CD14-positive monocyte (primary cell): ENCODE data around the gene DUS1L. TPM values are rescaled to one million over a fixed set of nuclear protein-coding genes. Genes with fewer than 3 reads are reported as not detected.

ENCODE experiments used
- DNase-seq, 3 donors: peaks; one replicate each; pipeline ENCODE4 v3.0.0-alpha.2; 2011 to 2022
- H2AFZ ChIP-seq: 2 replicates; pipeline ENCODE4 v1.6.0; 2012; ENCODE audit warnings: mild to moderate bottlenecking, low read depth, low read length, inconsistent platforms; ENCODE audit not compliant: insufficient read depth, poor library complexity, severe bottlenecking
- H3K27ac ChIP-seq, 2 donors: 1 replicate in 1 of 2; 2 replicates in 1 of 2; pipeline ENCODE4 v1.5.1; 2012 to 2013; ENCODE audit warnings: low read length in 2 of 2, control low read depth in 1 of 2, inconsistent platforms in 1 of 2, low read depth in 1 of 2, mild to moderate bottlenecking in 1 of 2
- H3K27me3 ChIP-seq, 2 donors: one replicate each; pipeline versions ENCODE4 v1.6.0 to v1.6.1; 2011 to 2013; ENCODE audit warnings: low read length in 2 of 2; ENCODE audit not compliant: control insufficient read depth in 2 of 2, insufficient read depth in 2 of 2
- H3K36me3 ChIP-seq, 2 donors: replicated peaks in 1 of 2; 1 replicate in 1 of 2; 2 replicates in 1 of 2; pipeline versions ENCODE4 v1.5.1 to v1.6.1; 2012 to 2013; ENCODE audit warnings: low read length in 2 of 2, control low read depth in 1 of 2, inconsistent platforms in 1 of 2, mild to moderate bottlenecking in 1 of 2; ENCODE audit not compliant: insufficient read depth in 2 of 2, control insufficient read depth in 1 of 2
- H3K4me1 ChIP-seq, 2 donors: 1 replicate in 1 of 2; 2 replicates in 1 of 2; pipeline versions ENCODE4 v1.5.1 to v1.6.1; 2012 to 2013; ENCODE audit warnings: low read length in 2 of 2, control low read depth in 1 of 2, inconsistent platforms in 1 of 2, mild to moderate bottlenecking in 1 of 2, moderate library complexity in 1 of 2; ENCODE audit not compliant: insufficient read depth in 2 of 2, control insufficient read depth in 1 of 2
- H3K4me2 ChIP-seq: replicated peaks from 2 replicates; pipeline ENCODE3; 2012; ENCODE audit warnings: low read length, moderate library complexity, mild to moderate bottlenecking; ENCODE audit not compliant: poor library complexity, severe bottlenecking; ENCODE audit errors: extremely low read depth
- H3K4me3 ChIP-seq, 3 experiments: fragments of 200-600 bp in 1 of 3; sonication (generic) in 1 of 3; replicated peaks in 1 of 3; 1 replicate in 2 of 3; 2 replicates in 1 of 3; pipeline ENCODE4 v1.5.1; 2011 to 2013; ENCODE audit warnings: low read length in 3 of 3, mild to moderate bottlenecking in 3 of 3, control low read depth in 2 of 3, low read depth in 2 of 3, inconsistent platforms in 1 of 3, moderate library complexity in 1 of 3
- H3K79me2 ChIP-seq: 2 replicates; pipeline ENCODE4 v1.6.0; 2012; ENCODE audit warnings: mild to moderate bottlenecking, control low read depth, inconsistent platforms, low read length, moderate library complexity; ENCODE audit not compliant: insufficient read depth
- H3K9ac ChIP-seq: 2 replicates; pipeline ENCODE4 v1.6.0; 2017; ENCODE audit warnings: low read length, mild to moderate bottlenecking; ENCODE audit not compliant: insufficient read depth, poor library complexity, severe bottlenecking
- H3K9me3 ChIP-seq, 2 donors: replicated peaks in 1 of 2; 1 replicate in 1 of 2; 2 replicates in 1 of 2; pipeline versions ENCODE4 v1.5.1 to v1.6.1; 2012 to 2013; ENCODE audit warnings: low read length in 2 of 2, control low read depth in 1 of 2; ENCODE audit not compliant: control insufficient read depth in 1 of 2, insufficient read depth in 1 of 2
- H4K20me1 ChIP-seq: 2 replicates; pipeline ENCODE4 v1.6.0; 2012; ENCODE audit warnings: mild to moderate bottlenecking, low read length, control low read depth, moderate library complexity; ENCODE audit not compliant: insufficient read depth
- H3K27ac Mint-ChIP-seq, 7 donors: one replicate each; pipeline ENCODE4 v1.8.0; 2020; ENCODE audit warnings: mild to moderate bottlenecking in 7 of 7, mixed read lengths in 7 of 7, moderate library complexity in 6 of 7, inconsistent platforms in 2 of 7
- H3K27me3 Mint-ChIP-seq, 3 donors: one replicate each; pipeline ENCODE4 v1.8.0; 2021 to 2022; ENCODE audit warnings: low read depth in 3 of 3, mild to moderate bottlenecking in 3 of 3, mixed read lengths in 3 of 3, moderate library complexity in 3 of 3, inconsistent platforms in 1 of 3
- H3K36me3 Mint-ChIP-seq, 2 donors: one replicate each; pipeline ENCODE4 v1.8.0; 2020; ENCODE audit warnings: mixed read lengths in 2 of 2, inconsistent platforms in 1 of 2, mild to moderate bottlenecking in 1 of 2
- H3K4me1 Mint-ChIP-seq: one replicate; pipeline ENCODE4 v1.8.0; 2020; ENCODE audit warnings: mild to moderate bottlenecking, mixed read lengths
- H3K4me3 Mint-ChIP-seq, 2 donors: one replicate each; pipeline ENCODE4 v1.8.0; 2020; ENCODE audit warnings: mild to moderate bottlenecking in 2 of 2, mixed read lengths in 2 of 2, moderate library complexity in 1 of 2
- H3K9me3 Mint-ChIP-seq, 7 donors: one replicate each; pipeline ENCODE4 v1.8.0; 2020 to 2022; ENCODE audit warnings: mixed read lengths in 7 of 7, mild to moderate bottlenecking in 6 of 7, moderate library complexity in 6 of 7, inconsistent platforms in 2 of 7
- CTCF ChIP-seq: fragments of 200-600 bp; IDR thresholded peaks from one replicate; pipeline ENCODE4 v1.8.0; 2022; ENCODE audit warnings: antibody characterized with exemption, mild to moderate bottlenecking
- WGBS: methylation state at CpG from one replicate; pipeline ENCODE4 v1.1.5; 2013; ENCODE audit warnings: missing lambda C conversion rate; ENCODE audit not compliant: insufficient coverage; 5-methylcytosine and 5-hydroxymethylcytosine counted together
- intact Hi-C, 2 donors: fragments of 100-400 bp; cut with micrococcal nuclease; formaldehyde crosslinking; loops; one replicate each; pipeline versions ENCODE4 v1.15.0 to v1.15.1; 2023
- polyA plus RNA-seq, 3 donors: library from polyadenylated mRNA; depleted of rRNA in 1 of 3; unstranded in 2 of 3; stranded (reverse) in 1 of 3; fragments of 300-500 nt in 2 of 3; fragments of >200 nt in 1 of 3; fragmentation: Illumina TruSeq in 2 of 3; gene quantifications; 1 replicate in 2 of 3; 2 replicates in 1 of 3; pipeline ENCODE4 v1.2.3, GENCODE V29; 2012 to 2021

DUS1L gene
- polyA plus RNA-seq, 3 donors, result 23.9 to 175 (median 47.6) TPM

GRCh38 chr17:82061047-82061925 is 4.3 kb downstream of the DUS1L start:
- no peaks in the 10 kb centered on the region for H3K9me3 ChIP-seq
- no peak for TF ChIP-seq CTCF
- DNase-seq, result no peak
- H3K4me1 Mint-ChIP-seq, result peaks cover 19% of the 10 kb centered on the region
- H3K9me3 Mint-ChIP-seq, result peaks cover 0 to 2% (median 0%) of the 10 kb centered on the region in 7 donors
- peaks cover 23 to 52% of the 10 kb centered on the region in 2 donors for H3K36me3 Mint-ChIP-seq
- H2AFZ ChIP-seq, result no peak overlapping the region
- no peak overlapping the region for H3K4me3 Mint-ChIP-seq
- H3K4me1 ChIP-seq, result peaks cover 18 to 26% of the 10 kb centered on the region in 2 donors
- H3K79me2 ChIP-seq, result peaks cover 18% of the 10 kb centered on the region
- no peaks in the 10 kb centered on the region for H3K27me3 ChIP-seq
- no peak overlapping the region for H3K27ac Mint-ChIP-seq
- H4K20me1 ChIP-seq, result peaks cover 12% of the 10 kb centered on the region
- H3K27ac ChIP-seq, result no peak overlapping the region
- no peak overlapping the region for H3K9ac ChIP-seq
- 93% methylated on average over 30 of the region's 34 CpGs for WGBS
- H3K36me3 ChIP-seq, result peaks cover 74% of the 10 kb centered on the region in 2 donors
- no peaks in the 10 kb centered on the region for H3K27me3 Mint-ChIP-seq
- no peak overlapping the region for H3K4me2 ChIP-seq
- H3K4me3 ChIP-seq, result no peak overlapping the region
- intact Hi-C loops, result no loop called here

- TF ChIP-seq CTCF, result no peak
Observed at GRCh38 chr17:82060614-82061013, 5.0 kb downstream of the DUS1L start.

More at GRCh38 chr17:82060614-82061013, 5.0 kb downstream of the DUS1L start:
- no peak overlapping the region for H3K27ac Mint-ChIP-seq
- no peak overlapping the region for H3K4me2 ChIP-seq
- no peak overlapping the region for H3K4me3 Mint-ChIP-seq
- H3K4me1 ChIP-seq, result peaks cover 13 to 20% of the 10 kb centered on the region in 2 donors
- no peak overlapping the region for H3K4me3 ChIP-seq
- peaks cover 81% of the 10 kb centered on the region in 2 donors for H3K36me3 ChIP-seq
- no peaks in the 10 kb centered on the region for H3K9me3 Mint-ChIP-seq
- no peaks in the 10 kb centered on the region for H3K27me3 Mint-ChIP-seq
- no peaks in the 10 kb centered on the region for H3K27me3 ChIP-seq
- DNase-seq, result no peak
- 92% methylated on average over 14 of the region's 14 CpGs for WGBS
- H3K9ac ChIP-seq, result no peak overlapping the region
- peaks cover 15% of the 10 kb centered on the region for H3K4me1 Mint-ChIP-seq
- H3K79me2 ChIP-seq, result peaks cover 14% of the 10 kb centered on the region
- H3K9me3 ChIP-seq, result no peaks in the 10 kb centered on the region
- H2AFZ ChIP-seq, result no peak overlapping the region
- peaks cover 27 to 59% of the 10 kb centered on the region in 2 donors for H3K36me3 Mint-ChIP-seq
- H3K27ac ChIP-seq, result no peak overlapping the region
- H4K20me1 ChIP-seq, result peaks cover 12% of the 10 kb centered on the region
- intact Hi-C loops, result no loop called here
